DND-41 (cell line): Measurements from ENCODE around the gene SHB.

Experiments used
- ATAC-seq: fragments of 200-7000 bp; cut with Tn5 transposase; 3 replicates; pipeline ENCODE4 v1.9.1; 2021; ENCODE audit warnings: low read depth; ENCODE audit not compliant: insufficient read depth
- DNase-seq: peaks from one replicate; pipeline ENCODE4 v3.0.0-alpha.2; 2020
- H2AFZ ChIP-seq: 2 replicates; pipeline ENCODE4 v1.6.0; 2012; ENCODE audit warnings: low read depth, low read length
- H3K27ac ChIP-seq: 2 replicates; pipeline ENCODE4 v1.5.1; 2012; ENCODE audit warnings: low read length, inconsistent platforms
- H3K27me3 ChIP-seq: fragments of 200-600 bp; sonication (generic); 2 replicates; pipeline ENCODE4 v1.6.0; 2012; ENCODE audit warnings: low read length, mild to moderate bottlenecking, inconsistent platforms; ENCODE audit not compliant: insufficient read depth, poor library complexity
- H3K36me3 ChIP-seq: 2 replicates; pipeline ENCODE4 v1.5.1; 2012; ENCODE audit warnings: low read length, inconsistent platforms; ENCODE audit not compliant: insufficient read depth
- H3K4me1 ChIP-seq: 2 replicates; pipeline ENCODE4 v1.5.1; 2012; ENCODE audit warnings: mild to moderate bottlenecking, low read length; ENCODE audit not compliant: insufficient read depth
- H3K4me2 ChIP-seq: 2 replicates; pipeline ENCODE4 v1.6.0; 2012; ENCODE audit warnings: mild to moderate bottlenecking, moderate library complexity, low read length, inconsistent platforms; ENCODE audit not compliant: insufficient read depth
- H3K4me3 ChIP-seq, 2 experiments: fragments of 200-600 bp in 1 of 2; shearing (Covaris generic) in 1 of 2; 2 replicates each; pipeline ENCODE4 v1.5.1; 2012 to 2016; ENCODE audit warnings: inconsistent platforms in 2 of 2, low read length in 2 of 2, mild to moderate bottlenecking in 2 of 2, low read depth in 1 of 2, moderate library complexity in 1 of 2
- H3K79me2 ChIP-seq: 2 replicates; pipeline ENCODE4 v1.6.0; 2012; ENCODE audit warnings: low read length, inconsistent platforms; ENCODE audit not compliant: insufficient read depth
- H3K9ac ChIP-seq: 2 replicates; pipeline ENCODE4 v1.6.0; 2012; ENCODE audit warnings: low read depth, mild to moderate bottlenecking, inconsistent platforms, low read length, moderate library complexity
- H3K9me3 ChIP-seq: 2 replicates; pipeline ENCODE4 v1.5.1; 2012; ENCODE audit warnings: low read length, moderate library complexity, mild to moderate bottlenecking, inconsistent platforms; ENCODE audit not compliant: insufficient read depth, severe bottlenecking
- H4K20me1 ChIP-seq: 2 replicates; pipeline ENCODE4 v1.6.0; 2012; ENCODE audit warnings: low read length; ENCODE audit not compliant: insufficient read depth
- EZH2 ChIP-seq: IDR thresholded peaks from 3 replicates; pipeline ENCODE4 v1.6.1; 2012; ENCODE audit warnings: borderline replicate concordance, low read depth, mild to moderate bottlenecking, moderate library complexity, low read length, inconsistent platforms; ENCODE audit not compliant: severe bottlenecking
- TF ChIP-seq, protein P1 (sequence below): IDR thresholded peaks from 2 replicates; pipeline ENCODE4 v1.5.1; 2012; ENCODE audit warnings: borderline replicate concordance, low read length, moderate library complexity, mild to moderate bottlenecking; ENCODE audit not compliant: poor library complexity, severe bottlenecking; ENCODE audit errors: extremely low read depth

SHB gene

DNA sequence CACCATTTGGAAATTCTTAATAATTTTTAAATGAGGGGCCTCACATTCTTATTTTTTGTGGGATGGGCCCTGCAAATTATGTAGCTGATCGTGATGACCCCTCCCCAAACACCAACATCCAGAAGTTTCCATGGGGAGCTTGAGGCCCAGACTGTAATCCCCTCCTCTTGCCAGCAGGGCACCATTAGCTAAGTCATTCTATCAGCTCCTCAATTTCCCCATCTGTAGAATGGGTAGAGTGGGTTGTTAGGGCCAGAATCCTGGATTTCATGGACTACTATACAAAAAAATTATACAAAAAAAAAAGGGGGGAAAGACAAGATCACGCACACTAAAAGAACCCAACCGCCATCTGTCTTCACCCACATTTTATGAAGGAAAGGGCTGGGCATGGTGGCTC lies 38.4 kb downstream of the SHB start:
- Histone ChIP-seq H3K9me3 (no peaks in the 10 kb centered on the region), H3K27me3 (no peaks in the 10 kb centered on the region), H3K9ac (no peak overlapping the region), H3K4me1 (no peaks in the 10 kb centered on the region), H3K79me2 (no peaks in the 10 kb centered on the region), H3K27ac (no peak overlapping the region), H3K4me2 (no peak overlapping the region), H4K20me1 (no peaks in the 10 kb centered on the region), H3K4me3 (no peak overlapping the region), H3K36me3 (no peaks in the 10 kb centered on the region), H2AFZ (no peak overlapping the region)
- TF ChIP-seq, protein P1, sequence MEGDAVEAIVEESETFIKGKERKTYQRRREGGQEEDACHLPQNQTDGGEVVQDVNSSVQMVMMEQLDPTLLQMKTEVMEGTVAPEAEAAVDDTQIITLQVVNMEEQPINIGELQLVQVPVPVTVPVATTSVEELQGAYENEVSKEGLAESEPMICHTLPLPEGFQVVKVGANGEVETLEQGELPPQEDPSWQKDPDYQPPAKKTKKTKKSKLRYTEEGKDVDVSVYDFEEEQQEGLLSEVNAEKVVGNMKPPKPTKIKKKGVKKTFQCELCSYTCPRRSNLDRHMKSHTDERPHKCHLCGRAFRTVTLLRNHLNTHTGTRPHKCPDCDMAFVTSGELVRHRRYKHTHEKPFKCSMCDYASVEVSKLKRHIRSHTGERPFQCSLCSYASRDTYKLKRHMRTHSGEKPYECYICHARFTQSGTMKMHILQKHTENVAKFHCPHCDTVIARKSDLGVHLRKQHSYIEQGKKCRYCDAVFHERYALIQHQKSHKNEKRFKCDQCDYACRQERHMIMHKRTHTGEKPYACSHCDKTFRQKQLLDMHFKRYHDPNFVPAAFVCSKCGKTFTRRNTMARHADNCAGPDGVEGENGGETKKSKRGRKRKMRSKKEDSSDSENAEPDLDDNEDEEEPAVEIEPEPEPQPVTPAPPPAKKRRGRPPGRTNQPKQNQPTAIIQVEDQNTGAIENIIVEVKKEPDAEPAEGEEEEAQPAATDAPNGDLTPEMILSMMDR: no peak
- no peak for TF ChIP-seq EZH2
- DNase-seq (no peak), ATAC-seq (no peak)

DNA sequence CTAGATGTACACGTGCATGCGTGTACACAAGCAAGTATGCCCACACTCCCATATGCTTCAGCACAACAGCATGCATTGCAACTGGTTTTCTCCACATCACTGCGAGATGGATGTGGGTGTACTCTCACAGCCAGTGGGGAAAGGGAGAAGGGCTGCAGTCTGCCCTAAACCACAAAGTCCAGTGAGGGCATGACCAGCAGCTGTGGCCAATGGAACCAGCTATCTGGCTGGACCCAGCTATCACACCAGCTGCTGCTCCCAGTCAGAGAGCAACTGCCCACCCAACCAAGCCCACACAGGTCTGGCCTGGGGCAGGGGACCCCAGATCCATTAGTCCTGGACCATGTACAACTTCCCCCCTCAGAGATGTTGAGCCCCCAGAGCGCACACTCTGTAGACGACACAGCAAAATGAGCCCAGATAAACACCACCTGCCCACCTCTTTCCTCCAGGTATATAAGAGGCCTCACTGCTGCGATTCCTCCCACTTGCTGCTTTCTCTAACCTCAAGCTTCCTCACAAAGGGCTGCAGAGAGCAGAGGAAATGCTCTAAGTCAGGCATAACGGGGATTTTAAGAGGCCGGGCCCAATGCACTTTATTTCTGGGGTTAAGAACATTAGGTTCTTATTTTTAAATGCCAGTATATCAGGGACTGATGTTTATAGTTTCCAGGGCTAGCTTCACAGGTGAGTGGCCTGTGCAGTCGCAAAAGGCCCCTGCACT lies 39.0 kb downstream of the SHB start:
- Histone ChIP-seq H3K9ac (no peak overlapping the region), H3K27ac (no peak overlapping the region), H3K9me3 (no peaks in the 10 kb centered on the region), H3K4me3 (no peak overlapping the region), H4K20me1 (no peaks in the 10 kb centered on the region), H3K4me2 (no peak overlapping the region), H3K36me3 (no peaks in the 10 kb centered on the region), H3K27me3 (no peaks in the 10 kb centered on the region), H3K4me1 (no peaks in the 10 kb centered on the region), H2AFZ (no peak overlapping the region), H3K79me2 (no peaks in the 10 kb centered on the region)
- TF ChIP-seq EZH2: no peak
- TF ChIP-seq, protein P1: no peak
- DNase-seq (no peak), ATAC-seq (no peak)

DNA sequence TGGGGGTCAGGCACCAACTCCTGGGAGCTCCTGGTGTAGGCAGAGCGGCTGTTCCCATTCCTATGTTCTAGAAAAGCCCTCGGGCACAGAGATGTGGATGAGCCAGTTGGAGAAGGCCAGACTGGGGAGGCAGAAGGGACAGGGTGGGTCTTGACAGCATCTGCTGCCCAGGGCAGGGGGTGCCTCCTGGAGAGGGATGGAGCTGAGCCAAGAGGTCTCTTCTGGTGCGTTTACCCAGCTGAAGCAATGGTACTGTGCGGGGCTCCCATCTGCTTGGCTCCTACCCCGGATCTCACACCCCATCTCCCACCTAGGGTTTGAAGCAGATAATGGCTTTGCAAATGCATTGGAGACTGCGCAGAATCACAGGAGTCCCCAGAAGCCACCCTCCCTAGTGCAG lies 41.3 kb downstream of the SHB start:
- Histone ChIP-seq H3K4me1 (no peaks in the 10 kb centered on the region), H3K79me2 (no peaks in the 10 kb centered on the region)
- DNase-seq: no peak

More for the DNA sequence above, 41.3 kb downstream of the SHB start:
- Histone ChIP-seq H4K20me1 (no peaks in the 10 kb centered on the region), H3K27me3 (no peaks in the 10 kb centered on the region), H3K9ac (no peak overlapping the region), H3K27ac (no peak overlapping the region), H3K36me3 (no peaks in the 10 kb centered on the region), H3K9me3 (no peaks in the 10 kb centered on the region), H3K4me3 (no peak overlapping the region), H2AFZ (no peak overlapping the region), H3K4me2 (no peak overlapping the region)
- no peak for ATAC-seq
- TF ChIP-seq EZH2: no peak
- TF ChIP-seq, protein P1: no peak
